ENCODE measurements around the gene MROH2A.

Gene MROH2A

DNA sequence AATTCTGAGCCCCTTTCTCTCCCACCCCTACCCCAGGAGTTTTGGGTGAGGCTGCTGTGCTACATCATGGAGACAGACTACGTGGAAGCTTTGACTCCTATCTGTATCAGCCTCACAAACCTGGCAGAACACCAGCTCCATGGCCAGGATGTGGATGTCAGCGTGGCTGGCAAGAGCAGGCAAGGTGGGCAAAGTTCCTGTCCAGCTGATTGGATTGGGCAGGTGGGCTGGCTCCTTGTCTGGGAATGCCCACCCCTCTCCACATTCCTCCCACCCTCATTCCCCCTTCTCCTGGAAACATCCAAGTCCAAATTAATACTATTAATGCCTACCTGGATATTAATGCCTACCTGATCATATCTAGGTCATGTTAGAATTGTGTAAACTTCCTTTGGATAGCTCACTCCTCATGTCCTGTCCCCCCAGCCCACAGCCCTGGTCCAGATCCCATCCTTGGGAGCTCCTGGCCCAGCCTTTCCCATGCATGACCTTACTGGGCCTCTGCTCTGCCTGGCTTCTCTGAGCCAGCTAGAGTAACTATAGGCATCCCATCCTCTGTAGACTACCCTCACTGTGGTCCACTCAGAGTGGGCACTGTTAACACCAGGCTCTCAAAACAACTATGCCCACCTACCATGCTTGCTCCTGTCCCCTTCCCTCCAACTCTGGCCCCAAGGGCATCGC is 24.1 kb downstream of the MROH2A start:
- DNase-seq (ENCODE audit: low read depth) = no peak

DNA sequence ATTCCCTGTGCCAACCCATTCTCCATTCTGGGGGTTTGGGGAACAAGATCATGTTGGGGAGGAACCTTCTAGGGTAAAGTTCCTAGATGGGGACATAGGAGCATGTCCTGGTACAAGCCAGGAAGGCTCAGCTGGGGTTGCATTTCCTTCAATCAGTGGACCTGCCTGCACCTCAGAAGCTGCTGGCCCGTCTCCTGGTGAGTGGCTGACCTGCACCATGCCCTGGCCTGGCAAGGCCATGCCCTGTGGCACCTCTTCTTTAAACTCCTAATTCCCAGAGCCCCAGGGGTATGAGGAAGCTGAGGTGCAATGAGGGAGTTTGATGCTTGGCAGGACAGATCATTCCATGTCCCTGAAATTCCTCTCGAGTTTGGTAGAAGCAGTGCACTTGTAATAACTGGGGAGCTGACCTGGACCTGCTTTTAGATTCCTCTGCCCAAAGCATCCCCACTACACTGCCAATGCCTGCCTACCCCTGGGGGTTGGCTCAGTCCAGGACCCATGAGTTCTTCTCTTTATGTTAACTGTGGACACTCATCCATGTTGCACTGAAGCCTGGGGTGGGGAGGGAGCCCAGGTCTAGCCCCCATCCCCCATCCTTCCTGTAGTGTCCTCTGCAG is 25.3 kb downstream of the MROH2A start:
- DNase-seq (ENCODE audit: low read depth) = no peak

DNA sequence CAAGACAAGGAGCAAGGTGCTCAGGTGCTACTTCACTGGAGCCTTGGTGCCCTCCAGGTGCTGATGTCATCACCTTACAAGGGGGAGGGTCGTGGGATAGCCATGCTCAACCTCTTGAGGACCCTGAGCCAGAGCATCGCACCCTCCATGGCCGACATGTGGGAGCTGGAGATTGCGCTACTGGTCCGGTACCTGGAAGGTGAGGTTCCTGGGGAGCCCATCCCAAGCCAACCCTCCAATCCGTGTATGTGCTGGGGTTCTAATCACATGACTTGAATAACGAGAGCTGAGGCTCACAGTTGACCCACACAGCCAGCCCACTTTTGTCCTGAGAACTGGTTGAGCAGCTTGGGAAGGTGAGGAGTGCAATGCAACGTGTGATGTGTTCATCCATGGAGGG is 25.9 kb downstream of the MROH2A start:
- DNase-seq (ENCODE audit: low read depth) = no peak

DNA sequence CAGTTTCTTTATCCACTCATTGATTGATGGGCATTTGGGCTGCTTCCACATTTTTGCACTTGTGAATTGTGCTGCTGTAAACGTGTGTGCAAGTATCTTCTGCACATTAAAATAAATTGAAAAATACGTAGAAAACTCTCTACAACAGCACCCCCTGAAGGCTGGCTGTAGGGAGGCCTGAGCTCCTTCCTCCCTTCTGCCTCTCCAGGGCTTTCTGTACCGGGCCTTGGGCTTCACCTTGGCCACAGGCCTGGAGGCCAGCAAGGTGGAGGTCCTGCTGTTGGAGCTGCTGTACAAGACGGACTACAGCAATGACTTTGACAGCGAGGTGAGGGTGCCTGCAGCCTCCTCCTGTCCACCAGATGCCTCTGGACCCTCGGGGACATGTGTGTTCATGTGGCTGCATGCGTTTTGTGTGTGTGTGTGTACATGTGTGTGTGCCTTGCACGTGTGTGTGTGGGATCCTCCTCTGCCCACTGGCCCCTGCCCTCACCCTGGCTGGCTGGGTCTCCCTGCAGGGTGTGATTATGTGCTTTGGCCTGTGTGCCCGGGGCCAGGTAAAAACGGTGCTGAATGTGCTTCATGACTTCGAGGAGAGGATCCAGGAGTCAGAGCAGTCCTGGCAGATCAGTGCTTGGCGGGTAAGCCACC is 29.2 kb downstream of the MROH2A start:
- no peak for DNase-seq (ENCODE audit: low read depth)

DNA sequence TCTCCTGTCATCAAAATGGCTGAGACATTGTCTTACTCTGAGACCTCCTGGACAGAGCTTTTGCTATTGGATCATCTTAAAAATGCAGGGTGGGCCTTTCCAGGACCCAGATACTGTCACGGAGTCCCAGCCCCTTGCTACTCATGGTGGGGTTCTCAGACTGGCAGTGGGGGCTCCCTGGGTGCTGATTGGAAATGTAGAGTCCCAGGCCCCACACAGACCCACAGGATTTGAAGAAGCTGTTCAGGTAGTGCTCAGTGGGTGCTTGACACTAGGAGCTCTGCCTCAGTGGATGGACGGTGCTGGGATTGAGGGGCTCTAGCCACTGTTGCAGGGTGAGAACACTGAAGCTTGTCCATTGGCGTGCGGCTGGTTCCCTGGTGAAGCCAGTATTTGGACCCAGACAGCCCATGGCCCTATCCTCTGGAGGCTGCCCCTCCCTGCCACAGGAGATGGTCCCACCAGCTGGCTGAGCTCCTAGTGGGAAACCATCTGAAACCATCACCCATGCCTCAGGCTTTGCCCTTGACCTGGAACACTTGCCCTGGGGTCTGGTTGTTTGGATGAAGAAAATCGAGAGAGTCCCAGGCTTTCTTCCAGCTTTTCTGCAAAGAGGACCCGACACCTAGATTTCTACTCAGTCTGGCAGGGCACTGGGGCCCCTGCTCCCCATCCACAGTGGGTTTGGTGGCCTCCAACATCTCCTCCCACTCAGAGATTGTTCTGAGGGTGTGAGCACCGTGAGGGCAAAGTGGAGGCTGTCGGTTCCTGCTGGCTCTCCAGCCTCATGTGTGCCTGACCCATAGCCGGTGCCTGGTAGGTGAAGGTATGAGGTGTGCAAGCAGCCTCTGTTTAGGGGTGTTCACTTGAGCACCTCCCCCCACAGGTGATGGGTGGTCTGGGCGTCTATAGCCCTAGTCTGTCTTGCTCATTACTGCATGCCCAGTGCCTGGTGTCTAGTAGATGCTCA is 30.1 kb downstream of the MROH2A start:
- no peak for DNase-seq (ENCODE audit: low read depth)

DNA sequence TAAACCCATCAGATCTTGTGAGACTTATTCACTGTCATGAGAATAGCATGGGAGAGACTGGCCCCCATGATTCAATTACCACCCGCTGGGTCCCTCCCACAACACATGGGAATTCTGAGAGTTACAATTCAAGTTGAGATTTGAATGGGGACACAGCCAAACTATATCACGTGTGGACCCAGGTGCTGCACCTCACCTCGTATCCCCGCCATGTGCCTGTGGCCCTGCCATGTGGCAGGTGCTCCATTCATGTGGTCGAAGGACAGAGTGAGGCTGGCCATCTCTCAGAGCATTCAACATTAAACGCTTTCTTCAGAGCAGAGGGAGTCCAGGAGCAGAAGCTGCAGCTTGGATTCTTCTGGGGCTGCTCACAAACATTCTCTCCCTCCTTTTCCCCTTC is 32.3 kb downstream of the MROH2A start:
- no peak for DNase-seq (ENCODE audit: low read depth)

DNA sequence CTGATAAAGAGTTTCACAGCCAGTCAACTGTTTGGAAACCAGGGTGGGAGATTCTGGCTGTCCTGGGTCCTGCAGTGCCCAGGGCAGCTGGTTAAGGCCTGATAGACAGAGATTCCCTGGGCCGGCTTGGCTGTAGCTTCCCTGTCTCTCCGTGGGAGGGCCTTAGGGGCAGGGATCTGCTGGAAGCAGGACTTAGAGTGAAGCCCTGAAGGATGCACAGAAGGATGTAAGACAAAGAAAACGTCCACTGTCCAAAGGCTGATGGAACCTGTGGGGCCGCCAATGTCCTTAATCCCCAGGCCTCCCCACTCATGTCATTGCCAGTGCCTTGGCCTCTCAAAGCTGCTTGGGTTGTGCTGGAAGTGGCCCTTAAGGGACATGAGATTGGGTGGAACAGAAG is 33.0 kb downstream of the MROH2A start:
- no peak for DNase-seq (ENCODE audit: low read depth)

DNA sequence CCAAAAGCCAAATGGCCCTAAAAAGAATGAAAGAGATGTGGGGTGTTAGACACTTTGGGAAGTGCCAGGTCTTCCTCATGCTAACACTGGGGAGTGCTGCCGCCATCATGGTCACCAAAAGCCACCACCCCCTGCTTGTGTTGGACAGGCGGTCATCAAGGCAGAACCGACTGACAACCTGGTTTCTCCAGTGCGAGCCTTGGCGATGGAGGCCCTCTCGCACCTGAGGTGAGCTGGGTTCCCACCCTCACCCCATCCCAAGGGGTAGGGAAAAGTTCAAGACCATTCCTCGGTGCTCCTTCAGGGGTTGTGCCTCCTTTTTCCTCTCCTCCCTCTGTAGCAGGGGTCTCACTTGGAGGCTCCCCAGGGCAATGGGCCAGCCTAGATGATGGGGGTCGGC is 33.6 kb downstream of the MROH2A start:
- DNase-seq (ENCODE audit: low read depth) = no peak

DNA sequence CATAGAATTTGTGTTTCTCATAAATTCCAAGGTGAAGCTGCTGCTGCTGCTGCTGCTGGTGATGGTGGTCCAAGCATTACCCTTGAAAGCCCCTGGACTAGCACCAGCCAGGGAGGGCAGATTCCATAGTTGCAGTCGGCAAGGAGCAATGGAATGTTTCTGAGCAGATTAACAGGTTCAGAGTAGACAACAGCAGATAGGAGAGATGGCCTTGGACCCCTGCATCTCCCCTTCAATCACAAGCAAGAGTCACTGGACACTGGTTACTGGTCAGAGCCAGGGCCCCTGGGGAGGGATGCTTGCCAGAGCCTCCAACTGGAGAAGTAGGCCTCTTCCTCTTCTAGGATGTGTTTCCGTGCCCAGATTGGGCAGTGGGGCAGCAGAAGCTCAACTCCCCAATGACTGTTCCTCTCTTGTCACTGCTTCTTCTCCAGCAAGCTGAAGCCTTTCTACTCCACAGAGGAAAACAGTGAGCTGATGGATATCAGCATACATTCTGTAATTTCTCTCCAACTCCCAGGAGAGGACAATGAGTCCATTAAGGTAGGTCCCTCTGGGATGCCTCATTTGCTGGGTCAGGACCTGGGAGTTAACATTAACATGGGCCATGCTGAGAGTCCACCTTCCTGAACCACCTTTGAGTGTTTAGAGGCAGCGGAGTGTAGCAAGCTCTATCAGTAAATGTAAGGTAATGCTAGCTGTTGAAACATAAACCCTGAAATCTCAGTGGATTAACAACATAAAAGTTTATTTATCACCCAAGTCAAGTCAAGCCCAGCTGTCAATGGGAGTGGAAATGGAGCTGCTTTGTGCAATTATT is 35.3 kb downstream of the MROH2A start:
- no peak for DNase-seq (ENCODE audit: low read depth)

DNA sequence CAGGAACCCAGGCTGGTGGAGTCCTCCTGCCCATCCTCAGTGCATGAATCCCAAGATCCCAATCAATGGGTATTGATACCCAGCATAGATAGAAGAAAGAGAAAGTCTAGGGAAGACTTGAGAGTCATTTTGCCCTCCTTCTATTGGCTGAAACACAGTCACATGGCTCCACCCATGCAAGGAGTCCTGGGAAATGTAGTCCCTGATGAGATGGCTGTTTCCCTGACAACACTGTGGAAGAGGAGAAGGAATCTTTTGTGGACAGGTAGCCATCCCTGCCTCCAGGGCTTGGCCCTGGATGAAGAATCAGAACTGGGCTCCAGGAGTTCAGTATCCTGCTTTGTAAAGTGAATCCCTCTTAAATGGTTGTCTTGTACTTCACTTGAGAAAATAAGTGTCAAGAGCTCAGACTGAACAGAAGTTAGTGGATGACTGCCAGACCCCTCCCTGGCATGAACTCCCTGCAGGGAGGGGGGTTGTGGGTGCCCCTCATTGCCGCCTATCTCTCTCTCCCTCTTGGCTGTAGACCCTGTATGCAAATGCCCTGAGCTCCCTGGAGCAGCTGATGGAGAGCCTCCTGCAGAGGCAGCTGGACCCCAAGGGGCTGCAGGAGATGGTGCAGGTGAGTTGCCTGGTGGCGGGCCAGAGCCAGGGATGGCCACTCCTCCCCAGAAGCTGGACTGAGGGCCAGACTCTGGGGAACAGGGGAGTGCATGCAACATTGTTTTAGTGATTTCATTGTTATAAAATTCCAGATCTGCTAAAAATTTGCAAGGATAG is 36.1 kb downstream of the MROH2A start:
- no peak for DNase-seq (ENCODE audit: low read depth)

DNA sequence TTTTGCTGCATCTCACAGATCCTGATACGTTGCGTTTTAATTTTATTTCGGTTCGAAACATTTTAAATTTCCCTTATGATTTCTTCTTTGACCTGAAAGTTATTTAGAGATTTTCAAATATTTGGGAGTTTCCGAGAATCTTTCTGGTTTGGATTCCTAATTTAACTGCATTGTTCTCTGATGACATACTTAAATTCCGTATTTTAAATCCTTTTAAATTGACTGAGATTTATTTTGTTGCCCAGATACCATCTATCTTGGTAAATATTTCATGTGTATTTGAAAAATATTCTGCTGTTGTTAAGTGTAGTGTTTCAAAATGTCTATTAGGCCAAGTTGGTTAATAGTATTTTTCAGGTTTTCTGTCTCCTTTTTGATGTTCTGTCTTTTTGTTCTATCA is 37.7 kb downstream of the MROH2A start:
- DNase-seq (ENCODE audit: low read depth) = no peak

DNA sequence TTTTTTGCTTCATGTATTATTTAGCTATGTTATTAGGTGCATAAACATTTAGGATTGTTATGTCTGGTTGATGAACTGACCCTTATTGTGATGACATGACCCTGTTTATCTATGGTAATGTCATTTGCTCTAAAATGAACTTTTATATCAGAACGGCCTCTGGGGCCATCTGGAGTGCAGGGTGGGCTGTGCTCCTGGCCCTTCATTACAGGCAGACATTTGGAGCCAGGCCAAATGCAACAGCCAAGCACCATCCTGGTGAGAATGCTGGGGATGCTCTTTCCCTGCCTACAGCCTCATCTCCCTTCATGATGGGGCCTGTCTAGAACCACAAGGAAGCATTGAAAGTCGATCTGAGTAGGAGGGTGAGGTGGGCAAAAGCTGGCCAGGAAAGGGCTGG is 38.2 kb downstream of the MROH2A start:
- DNase-seq (ENCODE audit: low read depth) = no peak

DNA sequence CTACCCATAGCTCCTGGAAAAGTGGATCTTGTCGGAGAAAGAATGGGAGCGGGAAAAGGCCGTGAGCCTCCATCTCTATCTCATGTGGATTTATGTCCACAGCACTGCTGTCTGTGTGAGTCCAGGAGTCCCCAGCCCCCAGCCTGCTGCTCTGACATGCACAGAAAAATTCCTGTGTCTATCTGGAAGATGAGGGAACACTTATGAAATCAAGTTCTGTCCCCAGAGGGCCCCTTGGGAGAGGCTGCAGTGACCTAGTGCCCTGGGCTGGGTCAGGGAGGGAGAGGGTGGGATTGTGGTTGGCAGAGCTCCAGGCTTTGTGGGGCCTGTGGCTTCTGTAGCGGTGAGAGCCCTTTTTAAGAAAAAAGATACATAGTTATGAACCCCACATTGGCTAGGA is 38.6 kb downstream of the MROH2A start:
- DNase-seq (ENCODE audit: low read depth) = no peak

DNA sequence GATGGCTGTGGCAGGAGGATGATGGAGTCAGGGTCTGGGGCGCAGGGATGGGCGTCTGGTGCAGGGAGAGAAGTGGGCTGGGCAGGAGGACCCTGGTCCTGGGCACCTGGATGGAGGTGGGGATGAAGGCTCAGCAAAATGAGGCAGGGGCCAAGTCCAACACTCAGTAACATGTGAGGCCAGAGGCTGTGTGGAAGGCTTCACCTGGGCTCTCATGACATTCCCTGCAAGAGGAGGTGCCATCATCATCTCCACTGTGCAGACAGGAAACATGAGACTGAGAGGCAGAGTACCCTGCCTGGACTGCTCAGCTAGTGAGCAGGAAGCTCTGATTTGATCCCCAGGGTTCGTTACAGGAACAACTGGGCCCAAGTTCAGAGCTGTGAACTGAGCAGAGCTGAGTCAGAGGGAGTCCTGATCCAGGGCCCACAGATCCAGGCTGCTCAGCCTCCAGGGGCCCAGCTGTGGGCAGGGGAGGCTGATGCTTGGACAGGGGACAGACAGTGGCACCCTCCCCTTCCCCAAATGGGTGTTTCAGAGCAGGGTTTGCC is 39.3 kb downstream of the MROH2A start:
- DNase-seq (ENCODE audit: low read depth) = no peak

DNA sequence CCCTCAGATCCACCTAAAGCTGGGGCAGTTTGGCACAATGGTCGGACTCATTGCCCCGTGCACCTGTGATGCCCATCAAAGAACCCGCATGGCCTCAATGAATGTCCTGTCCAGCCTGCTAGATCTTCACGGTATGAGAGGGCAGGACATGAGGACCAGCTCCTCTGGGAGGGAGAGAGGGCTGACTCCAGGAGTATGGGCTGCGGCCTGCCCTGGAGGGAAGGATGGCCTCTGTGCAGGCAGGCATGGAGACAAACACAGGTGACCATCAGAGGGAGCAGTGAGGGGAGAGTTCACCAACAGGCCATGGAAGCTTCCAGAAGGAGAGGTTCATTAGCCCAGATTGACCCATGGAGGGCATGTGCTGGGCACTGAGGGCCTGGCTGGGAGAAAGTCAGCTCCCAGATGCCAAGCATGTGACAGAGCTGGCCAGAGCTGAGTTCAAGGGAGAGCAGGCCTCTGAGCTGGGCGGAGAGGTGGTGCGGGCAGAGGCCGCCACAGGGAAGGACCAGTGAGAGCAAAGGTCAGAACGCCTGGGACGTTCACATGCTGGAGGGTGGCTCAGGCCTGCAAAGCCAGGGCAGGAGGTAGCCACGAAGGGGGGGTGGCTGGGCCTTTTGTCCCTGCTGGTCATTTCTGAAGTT is 40.0 kb downstream of the MROH2A start:
- DNase-seq (ENCODE audit: low read depth) = no peak

DNA sequence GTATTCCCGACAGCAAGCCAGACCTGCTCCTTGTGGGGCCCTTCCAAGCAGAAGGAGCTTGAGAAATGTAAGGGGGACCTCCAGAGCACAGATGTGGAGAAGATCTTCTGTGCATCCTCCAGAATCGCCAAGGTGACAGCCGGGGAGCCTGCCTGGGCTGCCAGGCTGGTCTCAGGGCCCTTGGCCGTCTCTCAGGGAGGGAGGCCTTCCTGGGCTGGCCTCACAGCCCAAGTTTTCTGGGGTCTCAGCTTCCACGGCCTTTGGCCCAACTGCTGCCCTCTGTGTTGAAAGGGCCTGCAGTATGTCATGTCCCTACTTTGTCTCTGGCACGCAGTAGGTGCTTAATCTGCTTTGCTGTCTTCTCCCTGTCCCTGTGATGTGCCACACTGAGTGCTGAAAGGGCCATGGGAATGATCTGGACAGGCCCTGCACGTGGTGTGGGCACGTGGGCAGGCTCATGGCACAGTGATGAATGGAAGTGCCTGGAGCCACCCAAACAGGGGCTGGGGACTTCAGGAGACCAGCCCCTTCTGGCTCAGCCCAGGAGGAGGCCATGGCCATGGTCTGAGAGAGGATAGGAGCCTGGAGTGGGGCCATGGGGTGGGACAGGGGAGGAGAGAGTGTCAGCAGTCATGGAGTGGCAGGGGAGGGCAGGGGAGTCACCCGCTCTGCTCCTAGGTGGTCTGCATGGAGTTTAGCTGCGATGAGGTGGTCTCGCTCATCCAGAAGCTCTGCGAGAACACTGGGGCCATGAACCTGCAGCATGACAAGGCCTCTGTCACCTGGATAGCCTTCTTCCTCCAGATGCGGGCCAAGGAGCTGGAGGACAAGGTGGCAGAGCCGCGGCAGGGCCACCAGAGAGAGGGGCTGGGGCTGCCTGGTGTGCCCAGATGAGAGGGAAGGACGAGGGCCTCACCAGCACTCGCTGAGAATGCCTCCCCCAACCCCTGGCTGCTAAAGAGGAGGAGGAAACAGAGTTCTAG is 40.8 kb downstream of the MROH2A start:
- DNase-seq (ENCODE audit: low read depth) = no peak

DNA sequence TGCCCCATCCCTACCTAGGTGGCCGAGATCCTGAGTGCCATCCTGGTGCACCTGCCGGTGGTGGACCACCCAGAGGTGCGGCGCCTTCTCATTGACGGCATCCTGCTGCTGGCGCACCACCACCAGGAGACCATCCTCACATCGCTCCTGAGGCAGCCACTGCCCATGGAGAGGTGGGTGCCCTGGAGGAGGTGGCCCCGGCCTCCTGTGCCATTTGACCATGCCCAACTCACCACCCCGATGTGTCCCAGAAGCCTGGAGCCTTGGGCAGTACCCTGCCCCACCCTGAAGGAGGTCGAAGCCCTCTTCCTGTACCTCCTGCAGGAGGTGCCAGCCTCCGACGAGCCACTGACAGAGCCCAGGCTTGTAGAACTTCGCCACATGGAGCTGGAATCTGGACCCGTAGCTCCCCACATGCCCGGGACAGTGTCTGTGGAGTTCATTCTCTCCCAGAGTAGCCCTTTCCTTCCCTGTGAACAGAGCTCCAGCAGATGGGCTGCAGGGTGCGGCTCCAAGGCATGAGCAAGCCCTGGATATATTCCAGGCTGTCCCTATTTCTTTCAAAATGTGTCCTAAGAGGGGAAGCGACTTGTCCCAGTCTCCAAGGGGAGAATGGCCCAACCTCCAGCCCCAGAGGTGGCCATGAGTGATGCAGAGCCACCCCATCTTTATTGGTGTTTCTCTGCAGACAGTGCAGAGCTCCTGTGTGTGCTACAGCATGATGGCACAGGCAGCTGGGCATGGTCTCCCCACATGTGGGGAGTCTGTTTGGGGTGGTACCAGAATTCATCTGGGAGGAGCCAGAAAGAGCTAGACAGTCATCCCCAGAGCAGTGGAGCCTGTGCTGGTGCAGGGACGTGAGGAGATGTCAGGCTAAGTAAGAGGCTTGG is 42.0 kb downstream of the MROH2A start:
- no peak for DNase-seq (ENCODE audit: low read depth)

DNA sequence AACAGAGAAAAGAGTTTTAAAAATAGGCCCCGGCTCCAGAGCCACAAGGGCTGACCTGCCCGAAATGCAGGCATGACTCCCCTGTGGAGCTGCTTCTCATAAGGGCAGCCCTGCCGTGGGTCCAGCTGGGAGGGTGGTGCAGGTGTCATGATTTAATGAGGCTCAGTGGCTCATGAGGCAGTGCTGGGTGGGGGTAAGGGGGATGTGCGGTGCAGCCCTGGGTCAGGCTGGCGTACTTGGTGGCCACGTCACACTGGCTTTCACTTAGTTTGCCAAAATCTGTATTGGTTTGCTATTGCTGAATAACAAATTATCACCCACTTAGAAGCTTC is 42.6 kb downstream of the MROH2A start:
- no peak for DNase-seq (ENCODE audit: low read depth)
